Measurements from ENCODE around the gene ABCB8.
A peak's percentile ranks its signal among the peaks of the same experiment; 100 is the strongest.

The ABCB8 gene

DNA sequence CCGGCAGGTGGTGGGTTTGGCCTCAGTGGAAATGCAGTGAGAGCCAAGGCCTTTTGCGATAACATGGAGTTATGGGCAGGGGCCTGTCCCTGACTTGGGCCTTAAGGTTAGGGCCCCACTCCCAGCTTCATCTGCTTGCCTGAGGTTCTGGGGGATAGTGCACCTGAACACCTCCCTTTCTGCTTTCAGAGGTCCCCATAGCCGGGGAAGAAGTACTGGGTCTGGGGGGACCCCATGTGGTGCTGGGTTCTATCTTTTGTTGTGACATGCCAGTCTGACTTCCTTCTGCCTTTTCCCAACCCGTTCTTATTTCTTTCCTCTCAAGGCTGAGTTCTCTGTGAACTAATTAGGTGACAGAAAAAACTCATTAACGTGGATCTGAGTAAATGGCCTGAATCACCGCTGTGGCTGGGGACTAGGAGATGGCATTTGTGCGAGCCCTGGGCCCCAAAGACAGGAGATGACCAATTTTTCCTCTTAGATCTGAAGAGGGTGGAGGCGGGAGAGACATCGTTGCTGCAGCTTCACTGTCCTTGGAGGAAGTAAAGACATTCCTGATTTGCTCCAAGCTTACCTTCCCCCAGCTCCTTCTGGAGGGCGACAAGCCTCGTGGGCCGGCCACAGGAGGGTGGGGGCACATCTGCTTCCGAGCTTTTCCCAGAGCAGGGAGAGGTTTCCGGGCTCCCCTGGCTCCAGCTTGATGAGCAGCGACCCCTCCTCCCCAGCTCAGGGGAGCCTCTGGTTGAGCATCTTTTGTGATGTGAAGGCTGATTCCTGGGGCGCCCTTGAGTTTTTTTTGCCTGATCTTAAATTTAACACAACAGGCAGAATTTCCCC lies 60.0 kb downstream of the ABCB8 start:
- peaks cover 0 to 18% (median 3%) of the 10 kb centered on the region in 11 experiments; a peak in 11 of 22 replicates for H3K36me3 ChIP-seq
- peak overlapping the region; percentile 94 to 100 (median 99) for H3K4me2 ChIP-seq
- no peaks in the 10 kb centered on the region for H3K9me3 ChIP-seq (replicated peaks in 1 of 11)
- peaks cover 64 to 87% (median 74%) of the 10 kb centered on the region in 10 experiments for H3K4me1 ChIP-seq
- H3K4me3 ChIP-seq = peak overlapping the region; percentile 71 to 98 (median 76)
- H3K9ac ChIP-seq = peak overlapping the region; percentile 78 to 91 (median 85)
- peaks cover 42 to 65% (median 53%) of the 10 kb centered on the region in 11 experiments for H4K20me1 ChIP-seq
- peak overlapping the region; percentile 72 to 92 (median 78) for H3K27ac ChIP-seq
- H3K27me3 ChIP-seq = peaks cover 0 to 59% (median 48%) of the 10 kb centered on the region in 11 experiments; a peak in 18 of 22 replicates
- no peak for TF ChIP-seq Cebpa-rat (IDR thresholded peaks at IDR 0.05)

DNA sequence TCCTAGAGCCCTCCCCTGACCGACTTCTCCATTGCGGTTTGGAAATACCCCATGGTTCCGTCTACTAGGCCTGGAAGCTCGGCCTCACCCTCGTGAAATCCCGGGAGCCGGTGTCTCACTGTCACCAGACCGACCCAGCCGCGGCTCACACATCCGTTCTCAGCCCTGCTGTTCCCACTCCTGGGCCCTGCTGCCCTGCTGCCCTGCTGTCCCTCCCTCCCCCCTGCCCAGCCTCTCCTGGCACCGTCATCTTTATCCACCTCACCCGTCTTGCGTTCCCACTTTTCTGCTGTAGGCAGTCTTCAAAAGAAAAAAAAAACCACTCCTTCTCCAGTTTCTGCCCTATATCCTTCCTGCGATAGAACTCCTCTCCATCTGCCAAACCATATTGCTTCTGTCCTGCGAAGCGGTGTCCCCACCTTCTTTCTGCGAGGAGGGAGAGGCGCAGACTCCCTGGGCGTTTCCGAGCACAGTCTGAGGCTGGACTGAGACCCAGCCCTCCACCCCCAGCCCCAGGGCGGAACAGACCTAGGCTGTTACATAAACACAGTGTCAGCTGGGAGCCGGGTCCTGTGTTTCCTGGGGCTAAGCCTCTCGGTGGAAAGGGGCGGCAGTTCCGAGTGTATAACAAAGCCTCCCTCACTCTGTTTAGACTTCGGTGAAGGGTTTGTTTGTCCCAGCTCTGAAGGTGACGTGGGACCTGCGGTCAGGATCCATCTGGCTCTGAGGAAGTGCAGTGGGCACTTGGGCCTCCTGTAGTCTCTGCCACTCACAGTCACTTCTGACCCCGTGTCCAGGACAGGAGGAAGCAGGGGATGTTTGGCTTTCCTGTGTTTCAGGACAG lies 60.8 kb downstream of the ABCB8 start:
- H3K27me3 ChIP-seq = peaks cover 0 to 55% (median 42%) of the 10 kb centered on the region in 11 experiments; a peak in 18 of 22 replicates
- peaks cover 0 to 26% (median 3%) of the 10 kb centered on the region in 11 experiments; a peak in 11 of 22 replicates for H3K36me3 ChIP-seq
- peak overlapping the region; percentile 94 to 100 (median 99) for H3K4me2 ChIP-seq
- peaks cover 51 to 73% (median 62%) of the 10 kb centered on the region in 11 experiments for H4K20me1 ChIP-seq
- peak overlapping the region; percentile 72 to 92 (median 78) for H3K27ac ChIP-seq
- peak overlapping the region; percentile 71 to 98 (median 76) for H3K4me3 ChIP-seq
- H3K4me1 ChIP-seq = peaks cover 66 to 88% (median 75%) of the 10 kb centered on the region in 10 experiments
- TF ChIP-seq Cebpa-rat (IDR thresholded peaks at IDR 0.05) = no peak
- H3K9me3 ChIP-seq (replicated peaks in 1 of 11) = no peaks in the 10 kb centered on the region
- peak overlapping the region; percentile 78 to 91 (median 85) for H3K9ac ChIP-seq

GRCh38 chr7:151089893-151090730 lies 61.9 kb downstream of the ABCB8 start:
- peaks cover 61 to 83% (median 72%) of the 10 kb centered on the region in 11 experiments for H4K20me1 ChIP-seq
- H3K4me1 ChIP-seq = peaks cover 66 to 88% (median 77%) of the 10 kb centered on the region in 10 experiments
- H3K4me3 ChIP-seq = peak overlapping the region in 6 of 10 experiments; percentile 73 to 98 (median 77); a peak in 13 of 20 replicates
- H3K9ac ChIP-seq = peak overlapping the region; percentile 78 to 91 (median 85); a peak in 21 of 22 replicates
- peak overlapping the region; percentile 94 to 100 (median 99) for H3K4me2 ChIP-seq
- H3K27me3 ChIP-seq = peaks cover 0 to 44% (median 32%) of the 10 kb centered on the region in 11 experiments; a peak in 18 of 22 replicates
- TF ChIP-seq Cebpa-rat (IDR thresholded peaks at IDR 0.05) = no peak
- H3K27ac ChIP-seq = peak overlapping the region in 9 of 11 experiments; percentile 72 to 92 (median 78); a peak in 17 of 22 replicates
- no peaks in the 10 kb centered on the region for H3K9me3 ChIP-seq (replicated peaks in 1 of 11)
- peaks cover 0 to 30% (median 3%) of the 10 kb centered on the region in 11 experiments; a peak in 11 of 22 replicates for H3K36me3 ChIP-seq

DNA sequence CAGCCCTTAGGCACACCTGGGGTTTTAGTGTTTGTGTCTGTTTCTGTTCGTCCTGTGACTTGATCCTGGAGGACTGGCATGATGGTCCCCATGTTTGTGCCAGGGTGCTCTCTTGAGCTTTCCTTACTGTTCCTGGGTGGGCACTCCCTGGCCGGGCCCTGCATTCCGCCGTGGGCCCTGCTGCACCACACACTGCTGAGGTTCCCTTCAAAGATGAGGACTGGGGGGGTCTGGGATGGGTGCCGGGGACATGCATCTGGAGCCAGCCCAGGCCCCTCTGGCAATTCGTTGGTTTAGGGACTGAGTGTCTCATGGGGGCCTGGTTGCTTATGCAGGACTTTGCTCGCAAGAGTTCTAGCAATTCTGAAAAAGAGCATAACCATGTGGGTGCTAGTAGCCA lies 62.8 kb downstream of the ABCB8 start:
- Histone ChIP-seq H3K4me1 (peaks cover 68 to 87% (median 77%) of the 10 kb centered on the region in 10 experiments), H3K9ac (peak overlapping the region in 2 of 11 experiments; percentile 90 to 91; a peak in 3 of 22 replicates), H4K20me1 (peaks cover 70 to 92% (median 81%) of the 10 kb centered on the region in 11 experiments), H3K4me2 (peak overlapping the region in 4 of 11 experiments; percentile 4 to 100 (median 96); a peak in 6 of 22 replicates), H3K27me3 (peaks cover 0 to 35% (median 23%) of the 10 kb centered on the region in 11 experiments; a peak in 17 of 22 replicates), H3K36me3 (peaks cover 0 to 31% (median 3%) of the 10 kb centered on the region in 11 experiments; a peak in 11 of 22 replicates), H3K4me3 (no peak overlapping the region), H3K27ac (peak overlapping the region in 1 of 11 experiments; percentile 92; a peak in 1 of 22 replicates), H3K9me3 (replicated peaks in 1 of 11) (no peaks in the 10 kb centered on the region)
- no peak for TF ChIP-seq Cebpa-rat (IDR thresholded peaks at IDR 0.05)

GRCh38 chr7:151091431-151091830 lies 63.2 kb downstream of the ABCB8 start:
- Histone ChIP-seq H3K4me1 (peaks cover 72 to 91% (median 79%) of the 10 kb centered on the region in 10 experiments), H3K27me3 (peaks cover 0 to 33% (median 22%) of the 10 kb centered on the region in 11 experiments; a peak in 17 of 22 replicates), H3K36me3 (peaks cover 0 to 34% (median 3%) of the 10 kb centered on the region in 11 experiments; a peak in 11 of 22 replicates), H3K4me2 (peak overlapping the region in 4 of 11 experiments; percentile 4 to 100 (median 96); a peak in 6 of 22 replicates), H3K9me3 (replicated peaks in 1 of 11) (no peaks in the 10 kb centered on the region), H3K4me3 (no peak overlapping the region), H3K9ac (peak overlapping the region in 2 of 11 experiments; percentile 90 to 91; a peak in 2 of 22 replicates), H4K20me1 (peaks cover 74 to 97% (median 85%) of the 10 kb centered on the region in 11 experiments), H3K27ac (no peak overlapping the region)
- TF ChIP-seq Cebpa-rat (IDR thresholded peaks at IDR 0.05) = no peak

GRCh38 chr7:151091988-151092387 lies 63.7 kb downstream of the ABCB8 start:
- Histone ChIP-seq H3K27me3 (peaks cover 0 to 31% (median 19%) of the 10 kb centered on the region in 11 experiments; a peak in 17 of 22 replicates), H4K20me1 (peaks cover 78 to 97% (median 89%) of the 10 kb centered on the region in 11 experiments), H3K4me3 (no peak overlapping the region), H3K9ac (0 out of 22 replicates have a peak overlapping the region, but pooled peaks of 1 of the 11 experiments have one; percentile 91), H3K4me2 (peak overlapping the region in 8 of 11 experiments; percentile 7 to 100 (median 28); a peak in 10 of 22 replicates), H3K4me1 (peaks cover 77 to 92% (median 80%) of the 10 kb centered on the region in 10 experiments), H3K9me3 (replicated peaks in 1 of 11) (no peaks in the 10 kb centered on the region), H3K27ac (no peak overlapping the region), H3K36me3 (peaks cover 0 to 39% (median 5%) of the 10 kb centered on the region in 11 experiments; a peak in 11 of 22 replicates)
- no peak for TF ChIP-seq Cebpa-rat (IDR thresholded peaks at IDR 0.05)

- Histone ChIP-seq H4K20me1 (peaks cover 81 to 100% (median 94%) of the 10 kb centered on the region in 11 experiments), H3K9ac (peak overlapping the region in 4 of 11 experiments; percentile 11 to 57 (median 40); a peak in 5 of 22 replicates), H3K36me3 (peaks cover 0 to 54% (median 5%) of the 10 kb centered on the region in 11 experiments; a peak in 11 of 22 replicates), H3K4me3 (no peak overlapping the region), H3K27ac (no peak overlapping the region), H3K27me3 (peaks cover 0 to 13% (median 2%) of the 10 kb centered on the region in 11 experiments; a peak in 9 of 22 replicates), H3K9me3 (replicated peaks in 1 of 11) (no peaks in the 10 kb centered on the region), H3K4me1 (peaks cover 67 to 93% (median 78%) of the 10 kb centered on the region in 10 experiments), H3K4me2 (peak overlapping the region in 8 of 11 experiments; percentile 1 to 98 (median 34); a peak in 10 of 22 replicates)
- no peak for TF ChIP-seq Cebpa-rat (IDR thresholded peaks at IDR 0.05)
Observed at GRCh38 chr7:151093748-151094147, 65.5 kb downstream of the ABCB8 start.

Data from BLaER1 treated with 17β-estradiol and CSF1 and Interleukin-3, amounts not matched to agents 10 nM and 100 nM (cell line).